Measurements from ENCODE around the gene CLSTN3.
A peak's percentile ranks its signal among the peaks of the same experiment; 100 is the strongest.
"Not testable (repeated sequence)": the region's sequence is repeated elsewhere in the genome, so short reads cannot be mapped to it uniquely, and the experiment has no call there.

CLSTN3 gene

DNA sequence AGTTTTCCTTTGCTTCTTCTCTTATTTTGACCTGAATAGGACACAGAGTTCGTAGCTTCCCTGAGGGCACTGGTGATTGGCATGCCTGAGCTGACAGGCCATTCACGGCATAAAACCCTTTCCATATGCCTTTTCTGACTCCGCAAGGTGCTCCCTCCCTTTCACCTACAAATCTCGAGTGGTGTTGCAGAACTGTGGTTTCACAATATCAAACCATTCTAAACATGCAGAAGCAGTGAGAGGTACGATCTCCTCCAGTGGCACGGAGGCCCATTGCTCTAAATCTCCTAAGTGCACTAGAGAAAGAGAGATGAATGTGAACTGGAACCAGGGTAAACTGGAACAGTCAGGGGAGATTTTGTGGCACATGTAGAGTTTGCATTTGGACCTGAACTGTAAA lies 23.9 kb downstream of the CLSTN3 start:
- DNase-seq, result no peak

DNA sequence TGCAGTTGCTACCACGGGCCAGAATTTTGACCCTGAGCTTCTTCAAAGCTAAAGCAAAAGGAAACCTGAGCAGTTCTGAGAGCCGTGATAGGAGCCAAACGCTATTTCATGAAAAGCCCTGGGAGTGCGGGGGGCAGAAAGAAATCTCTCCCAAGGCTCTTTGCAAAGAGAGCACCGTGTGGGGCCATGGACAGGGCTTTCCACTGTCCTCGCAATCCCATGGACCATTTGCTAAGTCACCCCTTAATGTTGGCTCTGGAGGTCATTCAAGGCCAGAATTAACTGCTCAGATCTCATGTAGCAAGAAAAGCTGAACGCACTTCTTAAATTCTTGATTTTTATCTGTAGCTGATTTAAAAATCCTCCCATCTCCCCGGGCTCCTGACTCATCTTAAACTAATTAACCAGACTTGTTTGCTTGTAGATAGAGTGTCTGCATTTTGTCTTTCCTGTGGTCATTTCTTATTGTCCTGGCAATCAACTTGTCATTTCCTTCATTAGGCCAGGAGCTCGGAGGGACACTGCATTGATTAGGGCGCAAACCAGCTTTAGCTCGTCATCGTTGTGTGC lies 24.8 kb downstream of the CLSTN3 start:
- DNase-seq, result no peak

DNA sequence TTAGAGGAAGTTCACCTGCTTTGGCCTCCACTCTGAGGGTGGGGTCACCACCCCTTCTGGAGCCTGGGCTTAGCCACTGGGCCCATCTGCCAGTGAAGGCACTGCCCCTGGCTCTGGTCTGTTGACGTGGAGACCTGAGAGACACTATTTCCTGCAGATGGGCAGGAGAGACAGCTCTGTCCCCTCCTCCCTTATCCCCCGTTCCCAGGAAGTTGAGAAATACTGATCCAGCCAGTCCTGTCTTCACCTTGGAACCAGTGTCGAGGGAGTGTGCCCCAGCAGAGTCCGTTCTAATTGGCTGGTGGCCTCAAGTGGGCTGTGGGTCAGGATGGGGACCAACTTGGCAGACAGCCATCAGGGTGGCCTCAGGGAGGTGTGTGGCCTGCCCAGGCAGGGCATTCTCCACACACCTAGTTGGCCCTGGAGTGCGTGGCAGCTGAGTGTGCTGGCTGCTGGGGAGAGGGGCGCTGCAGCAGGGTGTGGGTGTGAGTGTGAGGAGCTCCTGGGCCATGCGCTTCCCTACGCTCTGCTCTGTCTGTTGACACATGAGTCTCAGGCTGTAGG lies 25.4 kb downstream of the CLSTN3 start:
- DNase-seq, result no peak

DNA sequence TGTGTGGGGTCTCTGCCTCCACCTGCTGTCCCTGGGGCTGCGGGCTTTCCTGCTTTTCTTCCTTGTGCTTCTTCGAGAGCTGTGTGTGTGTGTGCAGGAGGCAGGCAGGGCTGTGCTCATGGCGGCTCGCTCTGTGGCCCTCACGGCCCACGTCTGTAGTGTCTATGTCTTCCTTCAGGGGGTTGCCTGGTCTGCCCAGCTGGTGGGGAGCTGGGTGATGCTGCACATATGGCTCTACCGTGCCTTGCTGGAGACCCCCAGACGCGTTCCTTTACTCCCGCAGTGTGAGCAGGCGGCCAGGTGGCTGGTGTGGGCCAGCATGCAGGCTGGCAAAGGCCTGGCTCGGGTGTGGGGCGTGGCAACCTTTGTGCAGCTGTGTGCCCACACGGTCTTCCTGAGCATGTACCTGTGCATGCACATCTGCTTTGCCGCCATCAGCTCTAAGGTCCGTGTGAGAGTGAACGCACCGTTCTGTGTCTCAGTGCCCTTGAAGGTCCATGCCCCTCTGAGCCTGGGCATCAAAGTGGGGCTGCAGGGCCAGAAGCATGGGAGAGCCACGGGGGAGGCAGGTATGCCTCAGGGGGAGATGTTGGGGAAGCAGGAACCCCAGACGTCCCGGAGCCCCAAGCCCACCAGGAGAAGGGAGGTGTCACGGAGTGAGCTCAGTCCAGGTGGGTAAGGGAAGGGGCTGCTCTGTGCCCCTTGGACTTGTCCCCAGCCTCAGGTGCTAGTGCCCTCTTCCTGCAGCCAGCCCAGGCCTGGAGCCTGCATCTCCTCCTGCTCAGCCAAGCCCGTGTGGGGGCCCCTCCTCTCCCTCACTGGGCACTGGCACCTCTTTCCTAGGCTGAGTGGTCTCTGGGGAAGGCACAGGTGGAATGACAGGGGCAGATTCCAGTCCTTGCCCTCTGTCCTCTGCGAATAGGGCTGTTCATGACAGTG lies 26.4 kb downstream of the CLSTN3 start:
- no peak for DNase-seq

DNA sequence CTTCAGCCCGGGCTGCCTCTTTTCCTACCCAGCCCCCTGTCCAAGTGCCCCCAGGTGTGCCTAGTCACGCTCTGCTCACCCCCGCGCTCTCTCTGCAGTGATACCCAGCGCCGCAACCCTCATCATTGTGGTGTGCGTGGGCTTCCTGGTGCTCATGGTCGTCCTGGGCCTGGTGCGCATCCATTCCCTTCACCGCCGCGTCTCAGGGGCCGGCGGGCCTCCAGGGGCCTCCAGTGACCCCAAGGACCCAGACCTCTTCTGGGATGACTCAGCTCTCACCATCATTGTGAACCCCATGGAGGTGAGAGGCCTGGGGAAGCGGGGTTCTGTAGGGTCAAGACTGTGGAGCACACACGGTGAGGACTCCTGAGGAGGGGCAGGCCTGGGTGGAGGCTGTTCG lies 27.2 kb downstream of the CLSTN3 start:
- no peak for DNase-seq

DNA sequence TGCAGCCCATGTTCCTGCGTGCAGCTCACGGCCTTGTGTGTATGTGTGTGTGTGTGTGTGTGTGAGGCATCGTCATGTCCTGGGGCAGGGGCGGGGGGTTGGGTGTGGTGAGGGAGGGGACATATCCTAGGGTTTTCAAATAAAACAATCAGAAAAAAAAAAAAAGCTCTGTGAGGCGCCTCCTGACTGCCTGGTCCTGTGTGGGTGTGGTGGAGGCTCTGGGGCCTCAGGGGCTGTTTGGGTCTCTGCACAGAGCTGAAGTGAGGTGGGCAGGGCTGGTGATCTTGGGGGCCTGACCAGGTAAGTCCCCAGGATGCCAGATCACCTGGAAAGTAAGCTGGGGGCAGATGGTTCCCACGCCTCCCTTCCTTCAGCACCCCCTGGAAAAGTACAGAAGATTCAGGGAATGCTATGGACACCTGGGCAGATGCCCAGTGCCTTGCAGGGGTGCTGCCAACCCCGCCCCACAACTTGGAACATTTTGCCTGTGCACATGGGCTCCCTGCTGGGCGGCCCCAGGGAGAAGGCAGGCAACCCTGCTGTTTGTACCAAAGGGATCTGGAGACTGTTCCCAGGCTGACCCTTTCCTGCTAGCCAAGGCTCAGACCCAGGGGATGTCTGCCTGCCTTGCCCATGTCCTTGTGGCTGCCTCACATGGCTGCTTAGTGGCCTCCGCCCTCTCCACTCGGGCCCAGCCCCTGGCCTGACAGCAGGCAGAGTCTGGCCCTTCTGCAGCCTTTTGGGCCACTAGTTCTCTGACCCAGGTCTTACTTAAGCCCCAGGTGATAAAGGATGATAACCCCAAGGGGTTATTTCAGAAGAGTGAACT lies 28.8 kb downstream of the CLSTN3 start:
- DNase-seq, result no peak

DNA sequence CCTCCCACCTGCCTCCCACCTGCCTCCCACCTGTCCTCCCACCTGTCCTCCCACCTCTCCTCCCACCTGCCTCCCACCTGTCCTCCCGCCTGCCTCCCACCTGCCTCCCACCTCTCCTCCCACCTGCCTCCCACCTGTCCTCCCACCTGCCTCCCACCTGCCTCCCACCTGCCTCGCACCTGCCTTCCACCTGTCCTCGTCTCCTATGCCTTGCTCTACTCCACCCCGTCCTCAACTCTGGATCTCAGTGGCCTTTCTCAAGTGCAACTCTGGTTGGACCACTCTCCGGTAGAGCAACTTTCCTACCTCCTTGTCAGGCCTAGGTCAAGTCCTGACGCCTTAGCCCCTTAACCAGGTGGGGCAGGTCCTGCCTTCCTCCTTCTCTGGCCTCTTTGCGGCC lies 30.0 kb downstream of the CLSTN3 start:
- no peak for DNase-seq

DNA sequence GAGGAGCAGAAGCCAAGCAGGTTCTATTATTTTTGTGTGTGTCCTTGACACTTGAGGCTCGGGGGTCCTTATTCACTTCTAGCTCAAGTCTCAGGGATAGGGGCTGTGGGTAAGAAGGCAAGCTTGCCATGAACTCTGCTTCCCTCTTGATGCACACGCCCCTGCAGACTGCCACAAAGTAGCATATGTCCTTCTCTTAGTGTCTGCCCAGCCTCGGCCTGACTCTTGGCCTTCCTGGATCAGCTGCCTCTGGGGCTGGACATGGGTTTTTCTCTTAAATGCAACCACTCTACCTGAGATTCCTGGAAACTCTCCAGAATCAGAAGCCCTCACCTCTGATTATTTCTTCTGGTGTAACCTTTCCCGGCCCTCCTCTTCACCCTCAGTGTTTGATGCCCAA lies 31.2 kb downstream of the CLSTN3 start:
- DNase-seq, result no peak

DNA sequence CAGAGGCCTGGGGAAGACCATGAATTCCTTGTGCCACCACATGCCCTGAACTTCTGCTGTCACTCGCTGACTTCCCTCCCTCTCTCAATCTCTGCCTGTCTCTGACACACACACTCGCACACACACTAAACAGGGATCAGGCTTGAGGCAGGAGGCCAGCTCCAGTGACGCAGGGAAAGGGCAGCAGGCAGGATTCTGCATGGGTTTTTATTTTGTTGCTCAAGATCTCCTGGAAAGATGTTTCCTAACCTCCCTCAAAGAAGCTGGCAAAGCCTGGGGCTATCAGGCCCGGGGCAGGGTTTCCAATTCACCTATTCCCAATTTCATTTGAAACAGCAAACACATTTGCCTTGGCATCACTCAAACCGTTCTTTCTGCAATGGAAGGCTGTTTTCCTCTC lies 31.6 kb downstream of the CLSTN3 start:
- no peak for DNase-seq

DNA sequence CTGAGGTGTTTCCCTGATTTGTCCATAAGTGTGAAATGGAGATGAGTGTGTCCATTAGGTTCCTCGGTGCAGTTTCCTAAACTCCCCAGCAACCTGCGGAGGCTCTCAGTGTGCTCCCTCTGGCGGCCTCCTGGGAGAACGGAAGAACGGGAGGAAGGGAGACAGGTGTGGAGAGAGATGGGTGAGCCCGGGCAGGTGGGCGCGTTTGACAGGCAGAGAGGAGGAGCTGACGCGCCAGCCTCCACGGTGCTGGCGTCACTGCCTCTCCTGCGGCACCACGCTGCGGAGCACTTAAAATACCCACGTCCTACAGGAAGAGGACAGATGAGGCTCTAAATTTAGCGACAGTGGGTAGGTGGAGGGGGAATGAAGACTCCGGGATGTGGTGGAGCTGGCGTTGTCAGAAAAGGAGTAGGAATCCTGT lies 32.5 kb downstream of the CLSTN3 start:
- DNase-seq, result peak; percentile 38

DNA sequence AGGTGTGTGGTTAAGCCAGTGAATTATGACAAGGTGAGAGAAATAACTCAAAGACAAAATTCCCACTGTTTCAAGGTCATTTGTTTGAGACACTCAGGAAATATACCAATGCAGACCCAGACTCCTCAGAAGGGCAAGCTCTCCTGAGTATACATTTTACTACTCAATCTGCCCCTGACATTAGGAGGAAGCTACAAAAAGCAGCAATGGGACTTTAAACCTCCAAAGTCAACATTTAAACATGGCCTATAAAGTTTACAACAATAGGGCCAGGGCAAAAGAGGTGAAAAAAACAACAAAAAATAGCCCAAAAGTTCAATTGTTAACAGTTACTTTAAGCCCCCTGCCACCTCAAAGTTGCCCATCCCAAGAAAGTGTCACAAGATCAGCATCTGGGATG lies 39.8 kb downstream of the CLSTN3 start:
- no peak for DNase-seq

DNA sequence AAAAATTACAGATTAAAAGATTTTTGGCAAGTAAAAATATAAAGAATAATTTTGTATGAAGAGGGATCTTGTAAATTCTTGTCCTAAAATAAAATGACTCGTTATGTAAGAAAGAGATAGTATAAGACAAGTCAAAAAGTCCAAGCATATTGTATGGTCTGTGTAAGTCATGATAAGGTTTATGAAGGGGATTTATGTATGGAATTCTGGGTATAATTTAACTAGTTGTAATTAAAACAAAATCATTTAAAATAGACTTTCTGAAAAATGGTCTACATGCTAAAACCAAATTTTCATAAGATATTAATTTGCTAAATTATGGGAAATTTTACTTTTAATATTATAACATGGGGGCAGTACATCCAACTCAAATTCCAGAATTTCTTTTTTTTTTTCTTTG lies 41.7 kb downstream of the CLSTN3 start:
- DNase-seq, result no peak

DNA sequence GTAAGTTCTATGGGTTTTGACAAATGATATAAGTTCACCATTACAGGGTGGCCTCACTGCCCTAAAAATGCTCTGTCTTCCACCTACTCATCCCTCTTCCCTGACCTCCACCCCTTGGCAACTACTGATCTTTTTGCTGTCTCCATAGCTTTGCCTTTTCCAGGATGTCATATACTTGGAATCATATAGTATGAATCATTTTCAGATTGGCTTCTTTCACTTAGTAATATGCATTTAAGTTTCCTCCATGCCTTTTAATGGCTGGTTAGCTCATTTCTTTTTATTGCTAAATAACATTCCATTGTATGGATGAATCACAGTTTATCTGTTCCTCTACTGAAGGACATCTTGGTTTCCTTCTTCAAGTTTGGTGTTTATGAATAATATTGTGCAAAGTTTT lies 45.3 kb downstream of the CLSTN3 start:
- DNase-seq, result no peak

DNA sequence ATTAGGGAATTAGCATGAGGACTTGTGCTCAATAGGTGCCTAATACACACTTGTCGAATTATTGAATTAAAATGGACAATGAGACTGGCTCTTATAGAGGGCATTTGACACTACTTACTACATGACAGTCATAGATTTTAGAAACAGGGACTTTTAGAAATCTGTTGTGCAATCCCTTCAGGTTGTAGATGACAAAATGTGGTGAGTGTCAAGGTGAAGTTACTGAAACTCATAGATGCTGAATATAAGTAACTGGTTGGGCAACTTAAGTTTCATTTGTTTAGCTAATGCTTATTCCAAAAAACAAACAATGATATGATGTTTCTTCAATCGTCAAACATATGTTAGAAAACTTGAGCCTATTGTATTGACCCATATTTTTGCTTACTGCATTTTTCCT lies 46.4 kb downstream of the CLSTN3 start:
- no peak for DNase-seq

DNA sequence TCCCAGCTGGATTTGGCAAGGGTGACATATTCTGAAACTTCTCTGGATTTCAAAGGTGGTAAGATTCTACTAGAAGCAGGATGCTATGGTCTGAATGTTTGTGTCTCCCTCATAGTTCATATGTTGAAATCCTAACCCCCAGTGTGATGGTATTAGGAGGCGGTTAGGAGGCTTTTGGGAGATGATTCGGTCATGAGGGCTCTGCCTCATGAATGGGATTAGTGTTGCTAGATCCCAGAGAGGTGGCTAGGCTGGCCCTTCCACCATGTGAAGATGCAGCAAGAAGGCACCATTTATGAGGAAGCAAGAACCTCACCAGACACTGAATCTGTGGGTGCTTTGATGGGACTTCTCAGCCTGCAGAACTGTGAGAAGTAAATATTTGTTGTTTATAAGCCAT lies 48.3 kb downstream of the CLSTN3 start:
- no peak for DNase-seq

DNA sequence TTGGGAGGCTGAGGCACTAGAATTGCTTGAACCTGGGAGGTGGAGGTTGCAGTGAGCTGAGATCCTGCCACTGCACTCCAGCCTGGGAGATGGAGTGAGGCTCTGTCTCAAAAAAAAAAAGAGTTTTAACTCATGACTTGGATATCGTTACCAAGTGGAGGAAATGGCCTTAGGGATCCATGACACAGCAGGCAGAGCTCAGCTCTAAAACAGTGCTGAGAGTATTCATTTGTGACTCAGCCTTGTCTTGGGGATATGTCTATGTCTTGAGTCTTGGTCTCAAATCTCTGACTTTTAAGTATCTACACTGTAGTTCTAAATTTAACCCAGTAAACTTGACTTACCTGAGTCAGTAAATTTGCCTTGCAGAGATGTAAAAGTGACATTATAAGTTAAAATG lies 50.5 kb downstream of the CLSTN3 start:
- no peak for DNase-seq

DNA sequence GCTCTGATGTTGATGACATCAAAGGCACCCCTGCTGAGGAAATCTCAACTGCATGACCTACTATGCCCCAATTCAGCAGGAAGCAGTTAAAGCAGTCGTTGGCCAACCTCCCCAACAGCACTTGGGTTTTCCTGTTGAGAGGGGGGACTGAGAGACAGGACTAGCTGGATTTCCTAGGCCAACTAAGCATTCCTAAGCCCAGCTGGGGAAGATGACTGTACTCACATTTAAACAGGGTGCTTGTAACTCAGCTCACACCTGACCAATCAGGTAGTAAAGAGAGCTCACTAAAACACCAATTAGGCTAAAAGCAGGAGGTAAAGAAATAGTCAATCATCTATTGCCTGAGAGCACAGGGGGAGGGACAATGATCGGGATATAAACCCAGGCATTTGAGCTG lies 55.9 kb downstream of the CLSTN3 start:
- DNase-seq, result not testable (repeated sequence)

DNA sequence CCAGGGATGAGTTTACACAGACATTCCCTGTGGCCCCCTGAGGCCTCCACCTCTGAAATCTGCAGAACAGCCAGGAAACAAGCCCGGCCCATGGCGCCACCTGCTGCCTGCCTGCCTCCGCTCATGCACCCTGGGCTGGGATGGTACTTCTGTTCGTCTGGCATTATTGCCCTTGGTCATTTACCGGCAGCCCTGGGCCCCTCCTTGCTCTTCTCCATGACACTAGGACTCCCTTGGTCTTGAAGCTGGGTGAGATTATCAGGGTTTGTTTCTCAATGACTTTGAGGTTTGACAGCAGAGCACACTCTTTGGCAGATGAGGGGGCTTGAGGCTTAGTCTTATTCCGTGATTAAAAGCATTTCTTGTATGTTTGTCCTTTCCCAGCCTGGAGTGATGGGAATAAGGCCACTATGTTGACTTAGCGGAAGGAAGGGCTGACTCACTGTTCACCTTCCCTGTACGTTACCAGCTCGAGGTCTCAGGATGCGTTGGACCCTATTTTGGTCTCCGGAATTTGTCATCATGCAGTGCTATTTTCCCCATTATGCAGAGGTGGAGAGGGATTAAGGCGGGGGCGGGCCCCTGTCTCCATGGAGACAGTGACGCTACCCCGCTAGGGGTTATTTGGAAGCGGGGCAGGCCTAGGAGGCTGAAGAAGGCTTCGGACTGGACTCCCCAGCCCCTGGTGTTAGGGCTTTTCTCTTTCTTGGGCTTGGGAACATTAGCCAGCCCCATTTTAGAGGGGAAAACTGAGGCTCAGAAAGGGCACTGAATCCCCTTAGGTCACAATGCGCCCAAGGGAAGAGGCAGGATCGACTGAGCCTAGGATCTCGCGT lies 58.6 kb downstream of the CLSTN3 start:
- peak; percentile 82 for DNase-seq

DNA sequence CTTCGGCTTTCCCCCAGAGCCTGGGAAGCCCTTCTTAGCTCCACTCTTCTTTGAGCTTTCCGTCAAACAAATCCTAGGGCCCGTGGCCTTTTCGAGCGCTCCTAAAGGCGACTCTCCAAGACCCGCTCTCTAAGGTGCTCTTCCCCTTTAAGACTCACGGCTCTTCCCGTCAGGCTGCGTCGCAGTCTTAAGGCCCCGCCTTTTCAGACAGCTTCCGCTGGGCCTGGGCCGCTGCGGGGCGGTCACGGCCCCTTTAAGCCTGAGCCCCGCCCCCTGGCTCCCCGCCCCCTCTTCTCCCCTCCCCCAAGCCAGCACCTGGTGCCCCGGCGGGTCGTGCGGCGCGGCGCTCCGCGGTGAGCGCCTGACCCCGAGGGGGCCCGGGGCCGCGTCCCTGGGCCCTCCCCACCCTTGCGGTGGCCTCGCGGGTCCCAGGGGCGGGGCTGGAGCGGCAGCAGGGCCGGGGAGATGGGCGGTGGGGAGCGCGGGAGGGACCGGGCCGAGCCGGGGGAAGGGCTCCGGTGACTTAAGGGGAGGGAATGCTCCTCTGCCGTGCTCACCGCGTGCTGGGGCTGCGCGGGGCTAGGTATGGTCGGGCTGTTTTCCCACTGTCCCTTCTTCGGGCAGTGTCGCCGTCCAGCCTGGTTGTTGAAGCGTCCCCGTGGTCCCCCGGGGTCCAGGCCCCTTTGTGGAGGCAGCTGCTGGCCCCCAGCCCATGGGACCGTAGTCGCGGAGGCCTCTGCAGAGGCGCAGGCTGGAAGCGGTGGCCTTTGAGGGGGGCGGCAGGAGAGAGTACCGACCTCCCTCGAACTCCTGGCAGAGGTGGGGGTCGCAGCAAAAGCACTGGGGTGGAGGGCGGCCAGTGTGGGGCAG lies 59.5 kb downstream of the CLSTN3 start, which contains the start of gene PEX5:
PEX5 (plus strand) TSS at position 289 of the 870 bp plus-strand sequence. CDS start 692 bp downstream, outside the sequence.
- DNase-seq, result peak; percentile 98

DNA sequence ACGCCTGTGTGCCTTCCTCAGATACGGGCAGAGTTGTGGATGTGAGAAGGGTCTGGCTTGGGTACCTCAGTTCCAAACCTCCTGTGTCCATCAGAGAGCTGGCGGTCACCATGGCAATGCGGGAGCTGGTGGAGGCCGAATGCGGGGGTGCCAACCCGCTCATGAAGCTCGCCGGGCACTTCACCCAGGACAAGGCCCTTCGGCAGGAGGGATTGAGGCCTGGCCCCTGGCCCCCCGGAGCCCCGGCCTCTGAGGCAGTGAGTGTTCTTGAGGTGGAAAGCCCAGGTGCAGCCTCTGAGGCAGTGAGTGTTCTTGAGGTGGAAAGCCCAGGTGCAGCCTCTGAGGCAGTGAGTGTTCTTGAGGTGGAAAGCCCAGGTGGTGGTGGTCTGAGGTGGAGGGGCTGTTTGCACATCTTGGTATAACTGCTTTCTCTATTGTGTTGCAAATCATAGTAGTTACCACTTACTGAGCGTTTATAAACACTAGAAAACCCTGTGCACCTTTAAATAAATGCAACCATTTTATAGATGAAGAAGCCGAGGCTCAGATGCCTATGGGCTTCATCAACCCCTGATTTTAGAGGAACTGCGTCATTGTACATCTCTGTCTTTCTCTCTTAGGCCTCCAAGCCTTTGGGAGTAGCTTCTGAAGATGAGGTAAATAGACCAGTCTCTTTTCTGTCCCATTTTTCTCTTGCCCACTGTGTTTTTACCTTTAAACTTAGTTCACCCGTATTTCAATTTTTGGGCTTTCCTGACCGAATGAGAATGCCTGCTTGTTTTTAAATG lies 60.3 kb downstream of the CLSTN3 start:
- DNase-seq, result peak; percentile 8
